ENCODE data around the gene KLF2.
"Not testable (repeated sequence)": the region's sequence is repeated elsewhere in the genome, so short reads cannot be mapped to it uniquely, and the experiment has no call there.

KLF2 gene

GRCh38 chr19:16324384-16325160, at the start of gene KLF2:
Gene KLF2 (plus strand): TSS chr19:16324826. CDS start chr19:16324924, 98 bp downstream.
- peak; percentile 74 for DNase-seq

GRCh38 chr19:16280306-16280705, 44.3 kb upstream of the KLF2 start:
- DNase-seq = no peak

- DNase-seq = no peak
These were observed 42.9 kb upstream of the KLF2 start for GRCh38 chr19:16281743-16282142.

- DNase-seq = no peak
These were observed 41.2 kb upstream of the KLF2 start for GRCh38 chr19:16283210-16284061.

GRCh38 chr19:16284505-16284904, 40.1 kb upstream of the KLF2 start:
- no peak for DNase-seq

- DNase-seq = not testable (repeated sequence)
These were observed 39.5 kb upstream of the KLF2 start for GRCh38 chr19:16285079-16285478.

GRCh38 chr19:16285769-16286498, 38.7 kb upstream of the KLF2 start:
- DNase-seq = peak; percentile 18

- no peak for DNase-seq
These were observed 36.1 kb upstream of the KLF2 start for GRCh38 chr19:16288544-16288943.

- DNase-seq = no peak
These were observed 35.0 kb upstream of the KLF2 start for GRCh38 chr19:16289594-16289993.

GRCh38 chr19:16290692-16291091, 33.9 kb upstream of the KLF2 start:
- DNase-seq = no peak

- DNase-seq = no peak
These were observed 31.2 kb upstream of the KLF2 start for GRCh38 chr19:16293118-16294091.

GRCh38 chr19:16295057-16295456, 29.6 kb upstream of the KLF2 start:
- DNase-seq = no peak

- no peak for DNase-seq
These were observed 27.9 kb upstream of the KLF2 start for GRCh38 chr19:16296713-16297112.

GRCh38 chr19:16297575-16298178, 26.9 kb upstream of the KLF2 start:
- DNase-seq = no peak

GRCh38 chr19:16298334-16298733, 26.3 kb upstream of the KLF2 start:
- DNase-seq = no peak

GRCh38 chr19:16301999-16302694, 22.5 kb upstream of the KLF2 start:
- no peak for DNase-seq

GRCh38 chr19:16303755-16304154, 20.9 kb upstream of the KLF2 start:
- DNase-seq = no peak

GRCh38 chr19:16304511-16304910, 20.1 kb upstream of the KLF2 start:
- DNase-seq = not testable (repeated sequence)

GRCh38 chr19:16305060-16305459, 19.6 kb upstream of the KLF2 start:
- not testable (repeated sequence) for DNase-seq

GRCh38 chr19:16306728-16307402, 17.8 kb upstream of the KLF2 start:
- no peak for DNase-seq

Measured in NCI-H2029 (cell line).